GM12891 (cell line): ENCODE results near the gene ABCB6.

ENCODE experiments used
- DNase-seq: peaks from one replicate; pipeline ENCODE4 v3.0.0; 2011; ENCODE audit warnings: low spot score; ENCODE audit not compliant: insufficient read length
- FAIRE-seq: peaks from 2 replicates; lab custom pipeline; 2011; peaks lifted over from hg19 to GRCh38; lab: Jason Lieb, UNC
- PAX5 ChIP-seq: IDR thresholded peaks from 2 replicates; pipeline ENCODE4 v1.6.1; 2011; ENCODE audit warnings: low read length, moderate library complexity, mild to moderate bottlenecking; ENCODE audit not compliant: insufficient read depth, severe bottlenecking
- POLR2A ChIP-seq: IDR thresholded peaks from 2 replicates; pipeline ENCODE4 v1.6.1; 2011; ENCODE audit warnings: low read depth, low read length, control low read depth
- POLR2AphosphoS5 ChIP-seq: IDR thresholded peaks from 2 replicates; pipeline ENCODE4 v1.6.1; 2011; ENCODE audit warnings: low read depth, low read length, control low read depth
- POU2F2 ChIP-seq: IDR thresholded peaks from 2 replicates; pipeline ENCODE4 v1.6.1; 2011; ENCODE audit warnings: low read depth, mild to moderate bottlenecking, control low read depth, low read length, moderate library complexity
- SPI1 ChIP-seq: IDR thresholded peaks from 2 replicates; pipeline ENCODE4 v1.6.1; 2011; ENCODE audit warnings: low read depth, low read length, control low read depth
- TAF1 ChIP-seq: IDR thresholded peaks from 2 replicates; pipeline ENCODE4 v1.6.1; 2011; ENCODE audit warnings: low read depth, low read length, control low read depth

Gene ABCB6

DNA sequence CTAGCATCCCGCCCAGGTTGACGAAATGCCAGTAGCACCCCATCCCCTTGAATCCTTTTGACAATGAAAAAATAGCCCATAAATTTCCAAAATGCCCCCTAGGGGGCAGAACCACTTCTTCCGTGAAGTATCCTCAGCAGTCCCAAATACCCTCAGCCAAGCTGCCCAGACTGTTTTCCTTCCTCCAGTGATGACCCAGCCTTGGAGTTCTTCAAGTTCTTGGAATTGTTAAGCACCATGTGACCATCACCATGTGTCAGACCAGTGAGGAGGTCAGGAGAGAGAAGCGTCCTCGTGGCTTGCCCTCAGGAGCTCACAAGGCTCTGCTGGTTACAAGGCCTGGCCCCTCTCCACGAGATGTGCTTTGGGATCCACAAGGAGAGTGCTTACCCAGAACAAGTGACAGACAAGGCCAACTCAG, 47.5 kb downstream of the ABCB6 start:
- no peak for TF ChIP-seq POLR2A
- TF ChIP-seq POU2F2: no peak
- TF ChIP-seq PAX5: no peak
- no peak for TF ChIP-seq TAF1
- TF ChIP-seq POLR2AphosphoS5: no peak
- TF ChIP-seq SPI1: no peak
- peak; percentile 76 for FAIRE-seq
- no peak for DNase-seq

DNA sequence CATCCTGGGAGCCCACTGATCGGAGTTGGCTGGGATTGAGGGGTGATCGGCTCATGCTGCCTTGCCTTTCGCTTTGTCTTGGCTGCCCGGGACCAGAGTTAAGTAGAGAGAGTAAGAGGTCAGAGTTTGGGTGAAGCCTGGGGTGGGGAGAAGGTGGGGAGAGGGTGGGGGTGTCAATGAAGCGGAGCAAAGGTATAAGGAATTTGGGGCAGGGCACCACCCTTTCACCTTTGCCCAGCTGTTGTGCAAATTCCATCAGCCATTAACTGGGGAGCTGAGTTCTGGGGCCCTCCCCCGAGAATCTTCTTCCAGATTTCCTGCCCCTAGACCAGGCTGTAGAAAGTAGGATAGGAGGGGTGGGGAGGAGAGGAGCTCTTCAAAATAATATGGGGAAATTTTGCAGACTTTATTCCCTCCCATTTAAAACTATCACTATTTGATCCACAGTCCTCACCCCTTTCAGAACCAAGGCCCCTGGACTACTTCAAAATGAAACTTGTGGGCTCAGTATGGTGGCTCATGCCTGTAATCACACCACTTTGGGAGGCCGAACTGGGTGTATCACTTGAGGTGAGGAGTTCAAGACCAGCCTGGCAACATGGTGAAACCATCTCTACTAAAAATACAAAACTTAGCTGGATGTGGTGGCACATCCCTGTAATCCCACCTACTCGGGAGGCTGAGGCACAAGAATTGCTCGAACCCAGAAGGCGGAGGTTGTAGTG, 48.7 kb downstream of the ABCB6 start, which contains the start of gene SLC23A3:
TSS of gene SLC23A3 (minus strand) at position 100 of the 725 bp plus-strand sequence. CDS start at position 55, 45 bp downstream.
- TF ChIP-seq POU2F2 (no peak), POLR2AphosphoS5 (no peak), POLR2A (no peak), TAF1 (no peak), SPI1 (no peak), PAX5 (no peak)
- DNase-seq (no peak), FAIRE-seq (peak; percentile 62)

DNA sequence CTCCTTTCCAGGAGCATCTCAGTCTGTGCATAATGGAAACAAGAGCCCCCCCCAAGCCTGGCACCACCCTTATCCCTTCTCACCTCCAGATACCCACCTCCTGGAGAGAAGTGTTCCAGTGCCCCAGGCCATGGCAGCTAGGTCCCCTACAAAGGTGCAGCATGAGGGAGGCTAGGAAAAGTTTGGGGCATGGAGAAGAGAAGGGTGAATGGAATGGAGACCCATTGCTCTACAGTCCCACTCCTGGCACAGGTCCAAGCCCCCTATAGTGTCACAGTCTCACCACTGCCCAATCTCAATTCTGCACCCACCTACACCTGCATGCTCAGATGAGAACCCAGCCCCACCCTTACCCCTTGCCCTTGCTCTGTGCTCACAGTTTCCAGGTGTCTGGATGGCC, 49.8 kb downstream of the ABCB6 start:
- TF ChIP-seq POLR2A (no peak), POU2F2 (no peak), SPI1 (no peak), POLR2AphosphoS5 (no peak), PAX5 (no peak)
- DNase-seq (no peak), FAIRE-seq (no peak)

DNA sequence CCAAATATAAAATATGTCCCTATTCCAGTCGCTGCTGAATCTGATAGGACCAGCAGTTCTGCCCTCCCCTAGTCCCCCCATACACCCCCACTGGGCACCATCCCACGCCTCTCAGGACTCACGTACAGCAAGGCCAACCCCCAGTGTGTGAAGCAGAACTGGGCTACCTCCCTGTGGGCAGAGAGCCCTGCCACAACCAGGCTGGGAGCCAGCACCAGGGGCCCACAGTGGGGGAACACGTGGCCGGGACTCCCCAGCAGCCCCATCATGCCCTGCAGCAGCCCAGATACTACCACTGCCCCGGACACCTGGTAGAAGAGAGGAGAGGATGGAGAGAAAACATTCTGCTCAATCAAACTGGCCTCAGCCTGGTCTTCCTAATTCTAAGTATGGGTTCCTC, 50.2 kb downstream of the ABCB6 start:
- no peak for TF ChIP-seq POU2F2
- TF ChIP-seq TAF1: no peak
- no peak for TF ChIP-seq PAX5
- no peak for TF ChIP-seq POLR2AphosphoS5
- no peak for TF ChIP-seq SPI1
- TF ChIP-seq POLR2A: no peak
- FAIRE-seq (peak; percentile 38), DNase-seq (no peak)

DNA sequence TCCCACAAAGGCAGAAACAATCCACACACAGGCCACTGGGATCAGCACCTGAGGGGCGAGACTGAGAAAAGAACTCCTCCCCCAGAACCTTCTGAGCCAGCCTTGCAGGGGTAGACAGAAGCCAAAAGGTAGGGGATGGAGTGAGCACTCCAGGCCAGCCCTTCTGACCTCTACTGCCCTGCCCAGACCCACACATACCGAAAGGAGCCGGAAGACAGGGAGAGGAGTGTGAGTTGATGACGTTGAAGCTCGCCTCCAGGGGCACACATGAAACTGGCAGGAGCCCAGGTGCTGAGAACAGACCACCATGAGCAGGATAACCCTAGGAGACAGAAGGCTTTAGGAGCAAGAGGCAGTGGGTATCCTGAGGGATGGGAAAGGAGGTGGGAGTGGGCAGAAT, 50.8 kb downstream of the ABCB6 start:
- FAIRE-seq (no peak), DNase-seq (no peak)
- TF ChIP-seq POU2F2: no peak
- TF ChIP-seq TAF1: no peak
- TF ChIP-seq POLR2AphosphoS5: no peak
- TF ChIP-seq PAX5: no peak
- TF ChIP-seq SPI1: no peak
- TF ChIP-seq POLR2A: no peak

DNA sequence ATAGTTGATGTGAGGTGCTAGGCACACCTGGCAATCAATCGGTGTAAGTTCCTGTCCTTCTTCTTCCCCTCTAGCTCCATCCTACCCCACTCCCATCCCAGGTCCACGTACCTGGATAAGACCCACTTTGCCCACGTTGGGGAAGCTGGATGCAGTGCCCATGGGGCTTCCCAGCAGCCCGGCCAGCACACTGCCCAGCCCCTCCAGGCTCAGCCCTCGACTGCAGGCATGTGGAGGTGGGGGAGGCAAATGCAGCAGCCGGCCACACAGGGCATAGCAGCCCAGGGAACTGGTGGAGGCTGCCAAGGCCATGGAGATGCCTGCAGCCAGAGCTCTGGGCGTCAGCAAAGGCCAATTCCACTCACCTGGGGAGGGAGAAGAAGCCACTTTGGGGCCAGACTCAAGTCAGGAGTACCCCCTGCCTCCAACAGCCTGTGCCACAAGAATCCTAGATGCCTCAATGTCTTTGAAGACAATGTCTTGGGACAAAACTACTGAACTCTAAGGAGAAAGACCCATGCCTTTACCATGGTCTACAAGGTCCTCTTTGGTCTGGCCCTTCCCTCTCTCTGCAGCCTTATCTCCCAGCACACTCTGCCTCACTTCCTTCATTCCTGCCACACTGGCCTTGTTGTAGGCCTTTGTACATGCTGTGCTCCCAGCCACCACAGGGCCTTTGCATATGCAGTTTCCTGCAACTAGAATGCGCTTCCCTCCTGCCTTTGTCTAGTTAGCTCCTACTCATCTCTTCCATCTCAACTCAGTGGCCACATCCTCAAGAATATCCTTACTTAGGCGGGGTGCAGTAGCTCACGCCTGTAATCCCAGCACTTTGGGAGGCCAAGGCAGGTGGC, 53.5 kb downstream of the ABCB6 start:
- no peak for FAIRE-seq
- DNase-seq: no peak
- no peak for TF ChIP-seq TAF1

DNA sequence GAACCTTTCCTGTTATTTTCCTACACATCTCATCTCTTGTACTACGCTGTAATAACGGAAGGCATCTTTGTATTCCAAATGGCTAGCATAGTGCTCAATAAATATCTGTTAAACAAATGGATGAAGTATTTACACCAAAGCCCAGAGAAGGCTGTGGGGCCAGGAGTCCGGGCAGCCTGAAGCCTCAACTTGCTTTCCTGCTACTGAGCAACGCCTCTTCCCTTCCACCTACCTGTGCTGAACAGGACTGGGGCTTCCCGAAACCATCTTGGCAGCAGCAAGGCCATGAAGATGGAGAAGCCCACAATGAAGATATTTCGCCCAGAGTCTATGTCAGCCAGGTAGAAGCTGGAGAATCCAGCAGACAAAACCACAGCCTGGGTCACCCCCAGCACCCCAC, 55.6 kb downstream of the ABCB6 start:
- TF ChIP-seq PAX5 (no peak), POLR2AphosphoS5 (no peak), POLR2A (no peak), TAF1 (no peak), POU2F2 (no peak)
- DNase-seq (no peak), FAIRE-seq (no peak)

DNA sequence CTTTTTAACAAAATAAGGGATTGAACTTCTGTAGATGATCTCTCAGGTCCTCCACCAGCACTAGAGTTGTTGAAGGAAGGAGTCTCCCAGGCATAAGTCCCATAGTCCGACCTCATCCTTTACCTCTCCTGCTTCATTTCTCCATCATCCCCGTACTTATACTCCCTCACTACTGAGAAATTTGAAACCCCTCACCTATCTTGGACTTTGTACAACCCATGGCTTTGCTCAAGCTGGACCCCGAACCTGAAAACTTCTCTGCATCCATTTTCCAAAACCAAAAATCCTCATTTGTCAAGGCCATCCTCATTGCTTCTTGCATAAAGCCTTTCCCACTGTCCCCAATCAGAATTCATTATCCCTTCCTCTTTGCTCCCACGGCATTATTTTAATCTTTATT, 57.7 kb downstream of the ABCB6 start:
- DNase-seq (no peak), FAIRE-seq (no peak)
- TF ChIP-seq POLR2A: no peak
- TF ChIP-seq TAF1: no peak
- no peak for TF ChIP-seq POLR2AphosphoS5
- no peak for TF ChIP-seq SPI1

DNA sequence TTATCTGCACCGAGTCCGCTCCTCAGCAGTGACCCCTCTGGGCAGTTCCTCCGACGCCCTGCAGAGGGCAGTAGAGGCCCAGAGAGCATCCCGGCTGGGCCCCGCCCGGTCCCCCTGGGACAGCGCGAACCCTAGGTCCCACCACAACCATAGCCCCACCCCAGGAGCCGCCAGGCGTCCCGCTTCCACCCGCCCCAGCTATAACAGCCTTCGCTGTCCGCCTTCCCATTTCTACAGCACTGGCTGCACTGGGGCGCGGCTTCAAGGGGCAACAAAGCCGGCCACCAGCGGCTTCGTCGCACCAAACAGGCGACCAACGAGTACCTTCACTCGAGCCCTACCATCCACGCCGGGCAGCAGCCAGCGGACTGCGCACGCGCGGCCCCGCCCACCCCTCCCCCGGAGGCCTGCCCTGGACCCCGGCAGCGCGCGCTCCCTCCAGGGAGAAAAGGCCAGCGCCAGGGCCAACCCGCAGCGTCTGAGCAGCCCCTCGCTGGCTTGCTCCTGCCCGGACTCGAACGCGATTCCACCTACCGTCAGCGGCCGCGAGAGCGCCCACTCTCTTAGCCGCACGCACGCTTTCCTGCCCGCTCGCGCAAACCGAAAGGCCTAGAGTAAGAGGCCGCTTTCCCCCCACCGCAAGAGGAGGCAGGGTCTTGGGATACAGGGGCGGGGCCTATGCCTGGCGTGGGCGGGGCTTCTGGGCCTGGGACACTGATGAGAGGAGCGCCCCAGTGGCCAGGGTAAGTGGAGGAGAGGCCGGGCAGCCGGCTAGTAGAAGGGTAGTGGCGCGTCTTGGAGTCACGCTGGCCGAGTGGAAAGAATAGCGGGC, 58.4 kb downstream of the ABCB6 start, which contains the start of gene NHEJ1:
TSS of gene NHEJ1 (minus strand) at position 630 of the 832 bp plus-strand sequence. CDS start 2,453 bp downstream, outside the sequence.
- TF ChIP-seq POLR2AphosphoS5: peak; percentile 59; the same call in 1 of the 2 replicates
- no peak for TF ChIP-seq POU2F2
- TF ChIP-seq PAX5: no peak
- TF ChIP-seq POLR2A: peak; percentile 76; the same call in 1 of the 2 replicates
- 0 out of 2 replicates have a peak, but pooled peaks have one; percentile 45 for TF ChIP-seq TAF1
- DNase-seq: peak; percentile 95
- peak; percentile 96 for FAIRE-seq
